Heart left ventricle (tissue), 13 donors: ENCODE data around the gene ADD2.

Source experiments
- CTCF ChIP-seq, 12 donors: fragments of 200-600 bp; sonication (generic) in 4 of 12; IDR thresholded peaks; one replicate each; pipeline versions ENCODE4 v1.5.0 to v1.8.0; 2018 to 2022; ENCODE audit warnings: antibody characterized with exemption in 12 of 12, mild to moderate bottlenecking in 5 of 12
- POLR2A ChIP-seq, 2 donors: fragments of 450-650 bp; IDR thresholded peaks; one replicate each; pipeline ENCODE4 v1.6.1; 2017; ENCODE audit warnings: antibody characterized with exemption in 2 of 2, mild to moderate bottlenecking in 2 of 2, moderate library complexity in 2 of 2
- donor health status: ischemic (EF 13 %, LVEDD 7.1; RV severe dilation, severe dysfunction).
- donor health status: DM: no; HTN: yes; CAD: no.
- donor health status: DM: no; HTN: no; CAD: no.
- donor health status: ischemic (EF 25% LVEDD 6.9; RV normal size, moderate dysfunction).
- donor health status: ischemic (EF 25% LVEDD 5.7; RV mildly dilated, moderate dysfunction).
- donor health status: ischemic (EF 35%, LVEDD 5.7; RV mildly dilated, moderate dysfunction).
- donor health status: nonischemic (EF 11% LVEDD 7.7; RV severe dilation, severe dysfunction).
- donor health status: DM: yes; HTN: yes; CAD: no.
- donor health status: PGD.
- donor health status: ischemic (EF 29% LVEDD 5.4; RV normal size, mild dysfunction).
- donor health status: nonischemic (EF 23%, LVEDD 6.1; RV moderate dilation, normal function).

GRCh38 chr2:70647873-70648481, 120.0 kb downstream of the ADD2 start:
- peak; percentile 75 to 99 (median 88) for TF ChIP-seq CTCF (IDR thresholded peaks at IDR 0.05)
- TF ChIP-seq POLR2A (IDR thresholded peaks at IDR 0.05): no peak
